ENCODE measurements around the gene BHLHE23. TPM values are rescaled to one million over a fixed set of nuclear protein-coding genes. Genes with fewer than 3 reads are reported as not detected.

The BHLHE23 gene
- total RNA-seq, 3 donors from 2014 or later, result not detected

GRCh38 chr20:62994869-62995281 is 11.9 kb downstream of the BHLHE23 start:
- no peak for DNase-seq (ENCODE audit: low spot score in 2 of 2)
- no peaks in the 10 kb centered on the region for H3K9me3 ChIP-seq
- H3K27ac ChIP-seq, result no peak overlapping the region
- no peaks in the 10 kb centered on the region for H3K36me3 ChIP-seq
- peaks cover 4 to 68% of the 10 kb centered on the region in 2 donors for H3K27me3 ChIP-seq
- H3K4me3 ChIP-seq, result no peak overlapping the region
- no peak for TF ChIP-seq POLR2AphosphoS5 (IDR thresholded peaks at IDR 0.05)
- TF ChIP-seq POLR2A (IDR thresholded peaks at IDR 0.05), result no peak
- TF ChIP-seq CTCF (IDR thresholded peaks at IDR 0.05), result no peak
- no peaks in the 10 kb centered on the region for H3K4me1 ChIP-seq
- intact Hi-C loops (cut with DNase I; ENCODE audit: low total_unique reads), result no loop called here

- Histone ChIP-seq H3K27ac (no peak overlapping the region), H3K9me3 (no peaks in the 10 kb centered on the region), H3K36me3 (no peaks in the 10 kb centered on the region), H3K4me3 (no peak overlapping the region), H3K4me1 (no peaks in the 10 kb centered on the region), H3K27me3 (peaks cover 4 to 65% of the 10 kb centered on the region in 2 donors)
- no peak for TF ChIP-seq CTCF (IDR thresholded peaks at IDR 0.05)
- no peak for TF ChIP-seq POLR2AphosphoS5 (IDR thresholded peaks at IDR 0.05)
- TF ChIP-seq POLR2A (IDR thresholded peaks at IDR 0.05), result no peak
- no peak for DNase-seq (ENCODE audit: low spot score in 2 of 2)
- intact Hi-C loops (cut with DNase I; ENCODE audit: low total_unique reads), result no loop called here
These were observed 12.8 kb downstream of the BHLHE23 start for GRCh38 chr20:62993856-62994494.

DNA sequence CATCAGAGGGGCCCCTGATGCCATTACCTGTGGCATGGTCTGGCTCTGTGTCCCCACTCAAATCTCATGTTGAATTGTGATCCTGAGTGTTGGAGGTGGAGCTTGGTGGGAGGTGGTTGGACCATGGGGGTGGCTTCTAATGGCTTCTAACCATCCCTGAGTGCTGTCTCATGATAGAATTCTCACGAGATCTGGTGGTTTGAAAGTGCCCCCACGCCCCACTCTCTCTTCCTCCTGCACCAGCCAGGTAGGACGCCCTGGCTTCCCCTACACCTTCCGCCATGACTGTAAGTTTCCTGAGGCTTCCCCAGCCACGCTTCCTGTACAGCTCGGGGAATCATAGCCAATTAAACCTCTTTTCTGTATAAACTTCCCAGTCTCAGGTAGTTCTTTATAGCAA is 14.9 kb downstream of the BHLHE23 start:
- no peak overlapping the region for H3K4me3 ChIP-seq
- H3K9me3 ChIP-seq, result no peaks in the 10 kb centered on the region
- no peak overlapping the region for H3K27ac ChIP-seq
- no peak for TF ChIP-seq POLR2AphosphoS5 (IDR thresholded peaks at IDR 0.05)
- TF ChIP-seq POLR2A (IDR thresholded peaks at IDR 0.05), result no peak
- TF ChIP-seq CTCF (IDR thresholded peaks at IDR 0.05), result no peak
- H3K36me3 ChIP-seq, result no peaks in the 10 kb centered on the region
- H3K27me3 ChIP-seq, result peaks cover 4 to 63% of the 10 kb centered on the region in 2 donors
- H3K4me1 ChIP-seq, result no peaks in the 10 kb centered on the region
- intact Hi-C loops (cut with DNase I; ENCODE audit: low total_unique reads), result no loop called here
- DNase-seq (ENCODE audit: low spot score in 2 of 2), result no peak

GRCh38 chr20:62991196-62991807 is 15.5 kb downstream of the BHLHE23 start:
- Histone ChIP-seq H3K9me3 (no peaks in the 10 kb centered on the region), H3K36me3 (no peaks in the 10 kb centered on the region), H3K4me1 (no peaks in the 10 kb centered on the region), H3K27ac (no peak overlapping the region), H3K27me3 (peaks cover 4 to 60% of the 10 kb centered on the region in 2 donors), H3K4me3 (no peak overlapping the region)
- intact Hi-C loops (cut with DNase I; ENCODE audit: low total_unique reads), result no loop called here
- TF ChIP-seq POLR2A (IDR thresholded peaks at IDR 0.05) (no peak), CTCF (IDR thresholded peaks at IDR 0.05) (no peak), POLR2AphosphoS5 (IDR thresholded peaks at IDR 0.05) (no peak)
- no peak for DNase-seq (ENCODE audit: low spot score in 2 of 2)

GRCh38 chr20:62990306-62990825 is 16.4 kb downstream of the BHLHE23 start:
- intact Hi-C loops (cut with DNase I; ENCODE audit: low total_unique reads), result loop anchor here (1.0 kb wide), 1 partner anchor 21 kb away; no protein-coding TSS in a partner anchor
- Histone ChIP-seq H3K9me3 (no peaks in the 10 kb centered on the region), H3K4me3 (no peak overlapping the region), H3K4me1 (no peaks in the 10 kb centered on the region), H3K27me3 (peaks cover 4 to 57% of the 10 kb centered on the region in 2 donors), H3K36me3 (no peaks in the 10 kb centered on the region), H3K27ac (no peak overlapping the region)
- DNase-seq (ENCODE audit: low spot score in 2 of 2), result no peak
- TF ChIP-seq CTCF (IDR thresholded peaks at IDR 0.05), result no peak
- TF ChIP-seq POLR2A (IDR thresholded peaks at IDR 0.05), result no peak
- TF ChIP-seq POLR2AphosphoS5 (IDR thresholded peaks at IDR 0.05), result no peak
